Endothelial cell of umbilical vein (primary cell): ENCODE measurements around the gene UROC1.

ENCODE experiments used
- POLR2A ChIP-seq: IDR thresholded peaks from 2 replicates; pipeline ENCODE4 v1.6.1; 2012; ENCODE audit warnings: low read depth, mild to moderate bottlenecking, control low read depth, low read length
- POLR2AphosphoS5 ChIP-seq: IDR thresholded peaks from 2 replicates; pipeline ENCODE4 v1.6.1; 2012; ENCODE audit warnings: low read depth, mild to moderate bottlenecking, control low read depth, low read length, moderate library complexity; ENCODE audit not compliant: insufficient read depth
- TF ChIP-seq, protein P1 (sequence below): IDR thresholded peaks from 2 replicates; pipeline ENCODE4 v1.6.1; 2011; ENCODE audit not compliant: insufficient read depth, insufficient read length
- TF ChIP-seq, protein P2 (sequence below), 2 donors: IDR thresholded peaks; 1 replicate in 1 of 2; 2 replicates in 1 of 2; pipeline ENCODE4 v1.5.1; 2011; ENCODE audit warnings: low read length in 2 of 2, mild to moderate bottlenecking in 2 of 2, moderate library complexity in 2 of 2, control low read depth in 1 of 2, inconsistent platforms in 1 of 2, low read depth in 1 of 2; ENCODE audit not compliant: insufficient read depth in 1 of 2; ENCODE audit errors: extremely low read depth in 1 of 2

DNA sequence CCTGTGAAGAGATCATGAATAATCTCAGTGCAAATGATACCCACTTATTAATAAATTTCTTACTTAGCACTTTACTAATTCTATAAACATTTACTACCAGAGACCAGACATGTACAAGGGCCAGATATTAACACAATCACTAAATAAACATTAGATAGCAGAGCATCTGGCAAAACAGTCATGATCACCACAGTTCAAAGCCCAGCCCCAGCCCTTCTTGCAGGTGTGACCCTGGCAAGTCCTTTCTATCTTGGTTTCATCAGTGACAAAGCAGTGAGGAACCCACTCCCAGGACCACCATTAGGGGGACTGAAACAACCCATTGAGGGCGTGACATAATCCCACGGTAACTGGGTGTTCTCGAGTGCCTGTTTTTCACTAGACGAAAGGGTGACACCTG, 53.5 kb downstream of the UROC1 start:
- TF ChIP-seq, protein P1, sequence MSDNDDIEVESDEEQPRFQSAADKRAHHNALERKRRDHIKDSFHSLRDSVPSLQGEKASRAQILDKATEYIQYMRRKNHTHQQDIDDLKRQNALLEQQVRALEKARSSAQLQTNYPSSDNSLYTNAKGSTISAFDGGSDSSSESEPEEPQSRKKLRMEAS = no peak
- TF ChIP-seq POLR2A (no peak), POLR2AphosphoS5 (no peak)
- TF ChIP-seq, protein P2, sequence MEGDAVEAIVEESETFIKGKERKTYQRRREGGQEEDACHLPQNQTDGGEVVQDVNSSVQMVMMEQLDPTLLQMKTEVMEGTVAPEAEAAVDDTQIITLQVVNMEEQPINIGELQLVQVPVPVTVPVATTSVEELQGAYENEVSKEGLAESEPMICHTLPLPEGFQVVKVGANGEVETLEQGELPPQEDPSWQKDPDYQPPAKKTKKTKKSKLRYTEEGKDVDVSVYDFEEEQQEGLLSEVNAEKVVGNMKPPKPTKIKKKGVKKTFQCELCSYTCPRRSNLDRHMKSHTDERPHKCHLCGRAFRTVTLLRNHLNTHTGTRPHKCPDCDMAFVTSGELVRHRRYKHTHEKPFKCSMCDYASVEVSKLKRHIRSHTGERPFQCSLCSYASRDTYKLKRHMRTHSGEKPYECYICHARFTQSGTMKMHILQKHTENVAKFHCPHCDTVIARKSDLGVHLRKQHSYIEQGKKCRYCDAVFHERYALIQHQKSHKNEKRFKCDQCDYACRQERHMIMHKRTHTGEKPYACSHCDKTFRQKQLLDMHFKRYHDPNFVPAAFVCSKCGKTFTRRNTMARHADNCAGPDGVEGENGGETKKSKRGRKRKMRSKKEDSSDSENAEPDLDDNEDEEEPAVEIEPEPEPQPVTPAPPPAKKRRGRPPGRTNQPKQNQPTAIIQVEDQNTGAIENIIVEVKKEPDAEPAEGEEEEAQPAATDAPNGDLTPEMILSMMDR (IDR thresholded peaks at IDR 0.05; ENCODE audit: extremely low read depth in 1 of 2, insufficient read depth in 1 of 2, low read depth in 1 of 2, low read length in 2 of 2) = no peak
